Effector CD4-positive, alpha-beta T cell (primary cell): Measurements from ENCODE around the gene C2orf92.

Experiments
- DNase-seq: peaks from one replicate; pipeline ENCODE4 v3.0.0-alpha.2; 2020

C2orf92 gene

GRCh38 chr2:97732436-97733340 lies 63.2 kb downstream of the C2orf92 start:
- DNase-seq = no peak

DNA sequence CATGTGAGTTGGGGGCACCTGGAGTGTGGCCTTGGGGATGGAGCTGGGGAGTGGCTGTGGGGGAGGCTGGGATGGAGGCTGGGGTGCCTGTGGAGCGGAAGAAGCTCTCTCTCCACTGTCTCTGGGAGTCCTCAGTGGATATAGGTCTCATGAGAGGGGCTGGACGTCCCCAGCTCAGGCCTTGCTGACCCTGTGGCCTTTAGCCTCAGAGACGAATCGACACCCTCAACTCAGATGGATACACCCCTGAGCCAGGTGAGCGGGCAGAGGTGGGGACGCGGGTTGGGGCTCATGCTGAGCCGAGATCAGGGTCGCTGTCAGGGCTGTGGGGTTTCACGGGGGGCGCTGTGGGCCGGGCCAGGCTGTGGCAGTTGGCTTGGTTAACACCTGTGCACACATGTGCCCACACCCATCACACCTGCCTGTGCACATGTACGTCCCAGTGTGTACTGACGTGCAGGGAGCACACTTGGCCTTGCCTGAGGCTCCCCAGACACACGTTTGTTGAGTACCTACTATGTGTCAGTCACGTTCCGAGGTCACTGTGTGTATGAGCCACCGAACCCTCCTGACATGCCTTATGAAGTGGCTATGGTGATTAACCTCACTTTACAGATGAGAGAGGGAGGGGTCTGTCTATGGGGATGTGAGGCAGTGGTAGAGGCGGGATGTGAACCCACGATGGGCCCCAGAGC lies 64.0 kb downstream of the C2orf92 start:
- no peak for DNase-seq

DNA sequence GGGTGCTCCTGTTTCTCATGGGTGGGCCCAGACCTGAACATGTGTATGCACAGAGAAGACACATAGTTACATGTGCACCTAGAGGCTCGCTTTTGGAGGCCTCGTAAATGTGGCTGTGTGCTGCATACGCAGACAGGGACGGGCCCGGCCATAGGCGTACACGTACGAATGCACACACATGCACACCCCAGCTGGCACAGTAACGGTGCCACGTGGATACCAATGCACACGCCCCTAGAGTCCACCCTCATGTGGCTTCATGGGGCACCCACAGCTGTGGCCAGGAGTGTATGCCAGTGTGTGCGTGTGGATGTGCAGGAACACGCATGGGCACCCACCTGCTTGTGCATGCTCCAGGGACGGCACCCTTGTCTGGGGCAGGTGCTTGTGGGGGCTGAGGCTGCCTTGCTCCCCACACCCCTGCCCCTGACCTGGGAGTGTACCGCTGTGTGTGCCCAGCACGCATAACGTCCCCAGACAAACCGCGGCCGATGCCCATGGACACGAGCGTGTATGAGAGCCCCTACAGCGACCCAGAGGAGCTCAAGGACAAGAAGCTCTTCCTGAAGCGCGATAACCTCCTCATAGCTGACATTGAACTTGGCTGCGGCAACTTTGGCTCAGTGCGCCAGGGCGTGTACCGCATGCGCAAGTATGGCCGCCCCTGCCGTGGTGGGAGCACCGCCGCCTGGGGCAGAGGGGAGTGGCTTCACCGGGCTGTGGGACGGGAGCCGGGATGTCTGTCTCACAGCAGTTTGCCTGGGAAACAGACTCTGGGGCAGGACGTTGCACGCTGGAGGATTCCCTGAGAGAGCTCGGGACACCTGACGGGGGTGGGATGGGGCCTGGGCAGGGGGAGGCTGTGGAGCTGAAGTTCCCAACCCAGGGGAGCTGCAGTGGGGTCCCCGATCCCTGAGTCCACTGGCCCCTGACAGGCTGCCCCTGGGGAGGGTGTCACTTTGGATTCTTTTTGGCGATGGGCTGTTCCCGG lies 64.8 kb downstream of the C2orf92 start:
- DNase-seq = no peak

DNA sequence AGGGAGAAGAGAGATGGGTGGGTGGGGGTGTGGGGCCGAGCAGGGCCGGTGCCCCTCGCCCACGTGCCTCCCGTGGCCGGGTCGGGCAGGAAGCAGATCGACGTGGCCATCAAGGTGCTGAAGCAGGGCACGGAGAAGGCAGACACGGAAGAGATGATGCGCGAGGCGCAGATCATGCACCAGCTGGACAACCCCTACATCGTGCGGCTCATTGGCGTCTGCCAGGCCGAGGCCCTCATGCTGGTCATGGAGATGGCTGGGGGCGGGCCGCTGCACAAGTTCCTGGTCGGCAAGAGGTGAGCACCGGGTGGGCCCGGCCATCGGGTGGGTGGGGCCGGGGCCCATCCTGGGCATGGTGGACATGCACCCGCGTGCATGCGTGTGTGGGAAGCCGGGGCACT lies 65.6 kb downstream of the C2orf92 start:
- no peak for DNase-seq

GRCh38 chr2:97736185-97736584 lies 66.7 kb downstream of the C2orf92 start:
- no peak for DNase-seq

- no peak for DNase-seq
Observed at GRCh38 chr2:97736608-97737330, 67.3 kb downstream of the C2orf92 start.

- DNase-seq = no peak
Observed at GRCh38 chr2:97737421-97738178, 68.1 kb downstream of the C2orf92 start.

DNA sequence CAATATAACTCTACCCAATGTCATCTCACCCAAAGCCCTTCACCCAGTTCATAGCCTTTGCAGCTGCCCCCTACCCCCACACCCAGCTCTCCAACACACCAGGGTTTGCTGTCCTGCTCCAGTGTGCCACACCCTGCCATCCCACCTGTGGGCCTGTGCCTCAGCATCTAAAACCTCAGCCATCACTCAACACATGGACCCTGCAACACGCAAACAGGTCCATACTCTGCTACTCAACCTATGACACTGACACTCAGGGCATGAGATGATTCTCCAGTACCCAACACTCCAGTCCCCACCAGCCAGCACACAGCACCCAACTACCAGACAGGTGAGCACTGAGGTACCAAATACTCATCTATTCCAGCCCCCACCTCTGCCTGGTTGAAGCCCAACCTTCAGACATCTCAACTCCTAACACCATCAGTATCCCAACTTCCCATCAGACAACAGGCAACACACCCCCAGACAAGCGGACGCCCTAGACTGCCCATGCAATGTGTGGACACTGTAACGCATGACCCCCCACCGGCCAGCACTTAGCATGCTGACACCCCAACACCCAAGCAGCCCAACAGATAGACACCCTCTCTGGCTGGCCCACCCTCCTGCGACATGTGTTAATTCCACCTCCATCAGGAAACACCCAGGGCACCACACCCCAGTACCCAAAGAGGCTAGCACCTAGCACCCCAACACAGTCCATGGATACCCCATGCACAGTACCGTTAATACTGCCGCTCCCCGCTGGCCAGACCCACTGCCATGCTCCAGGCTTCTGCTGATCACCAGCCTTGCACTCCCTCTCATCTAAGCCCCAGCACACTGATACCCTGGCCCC lies 68.9 kb downstream of the C2orf92 start:
- DNase-seq = no peak

GRCh38 chr2:97739020-97739892 lies 69.7 kb downstream of the C2orf92 start:
- no peak for DNase-seq

- DNase-seq = no peak
Observed at GRCh38 chr2:97739893-97740245, 70.4 kb downstream of the C2orf92 start.

GRCh38 chr2:97740590-97741182 lies 71.2 kb downstream of the C2orf92 start:
- DNase-seq = no peak

- DNase-seq = no peak
Observed at GRCh38 chr2:97741251-97741650, 71.7 kb downstream of the C2orf92 start.

- DNase-seq = no peak
Observed at GRCh38 chr2:97741686-97742085, 72.2 kb downstream of the C2orf92 start.

- DNase-seq = no peak
Observed at GRCh38 chr2:97742381-97742847, 72.9 kb downstream of the C2orf92 start.

DNA sequence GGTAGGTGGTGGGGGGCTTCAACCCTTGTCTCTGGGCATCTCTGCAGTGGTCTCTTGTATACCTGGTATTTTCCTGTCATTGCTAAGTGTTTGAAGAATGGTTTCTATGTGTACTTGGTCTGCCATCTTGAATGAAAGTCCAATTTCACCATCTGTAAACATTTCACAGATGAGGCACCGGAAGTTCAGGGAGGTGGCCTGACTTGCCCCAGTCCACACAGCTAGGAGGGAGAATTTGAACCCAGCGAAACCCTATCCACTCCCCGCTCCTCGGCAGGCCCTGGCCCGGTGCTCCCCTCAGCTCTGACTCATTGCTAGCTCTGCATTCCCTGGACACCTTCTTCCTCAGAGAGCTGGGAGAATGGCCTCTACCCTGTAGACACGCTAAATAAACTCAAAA lies 74.4 kb downstream of the C2orf92 start:
- no peak for DNase-seq

- no peak for DNase-seq
Observed at GRCh38 chr2:97745474-97746174, 76.1 kb downstream of the C2orf92 start.

GRCh38 chr2:97747285-97747684 lies 77.8 kb downstream of the C2orf92 start:
- DNase-seq = no peak

DNA sequence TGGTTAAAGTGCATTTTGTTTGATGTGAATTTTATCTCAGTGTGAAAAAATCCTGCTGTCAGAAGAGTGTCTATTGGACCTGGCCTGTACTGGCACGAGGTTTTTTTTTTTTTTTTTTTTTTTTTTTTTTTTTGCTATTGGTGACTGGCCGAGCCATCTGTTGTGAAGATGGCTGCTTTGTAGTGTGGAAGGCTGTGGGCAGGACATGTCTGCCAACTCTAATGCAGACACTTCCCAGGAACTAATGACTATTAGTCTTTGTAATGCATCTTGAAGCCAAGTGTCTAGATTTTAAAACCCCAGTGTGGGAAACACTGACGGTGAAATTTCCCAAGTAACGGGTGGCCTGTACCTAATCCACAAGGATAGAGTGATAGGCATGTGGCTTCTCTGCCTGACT lies 78.2 kb downstream of the C2orf92 start:
- no peak for DNase-seq
